Measurements from ENCODE around the gene RNLS. TPM values are rescaled to one million over a fixed set of nuclear protein-coding genes. Genes with fewer than 3 reads are reported as not detected.

The RNLS gene
- total RNA-seq, 1 experiment from 2014 or later = not detected

- RAD21 ChIA-PET (ENCODE audit: low non-redundant PET in 1 of 2, low total read pairs in 2 of 2, uncharacterized antibody in 2 of 2, unreplicated experiment in 2 of 2) = no interaction called here
- no peak for DNase-seq (ENCODE audit: low read depth, low spot score)
- POLR2A ChIA-PET = no interaction called here
Measured at GRCh38 chr10:88379575-88379974, 203.5 kb downstream of the RNLS start.

More at GRCh38 chr10:88379575-88379974, 203.5 kb downstream of the RNLS start:
- Histone ChIP-seq H3K27me3 (ENCODE audit: insufficient read depth, low read length) (no peaks in the 10 kb centered on the region), H3K9ac (ENCODE audit: low read length) (no peak overlapping the region), H3K9me3 (ENCODE audit: control insufficient read depth in 1 of 2, insufficient read depth in 1 of 2, low read depth in 1 of 2, low read length in 2 of 2) (no peaks in the 10 kb centered on the region), H3K79me2 (ENCODE audit: insufficient read depth, low read length) (no peaks in the 10 kb centered on the region), H3K4me3 (replicated peaks in 1 of 2; ENCODE audit: low read depth in 1 of 2, low read length in 2 of 2) (no peak overlapping the region), H3K36me3 (ENCODE audit: control insufficient read depth in 1 of 2, insufficient read depth in 2 of 2, low read length in 2 of 2) (no peaks in the 10 kb centered on the region), H3K4me1 (ENCODE audit: control insufficient read depth in 1 of 2, insufficient read depth in 2 of 2, low read length in 2 of 2) (no peaks in the 10 kb centered on the region; a peak in 1 of 4 replicates), H3K4me2 (ENCODE audit: low read length) (no peak overlapping the region), H2AFZ (ENCODE audit: low read depth, low read length, poor library complexity, severe bottlenecking) (no peak overlapping the region), H3K9me2 (ENCODE audit: insufficient read depth) (no peaks in the 10 kb centered on the region), H4K20me1 (ENCODE audit: insufficient read depth) (no peaks in the 10 kb centered on the region), H3K27ac (ENCODE audit: low read depth, low read length) (no peak overlapping the region)
- no peak for TF ChIP-seq ELF1 (IDR thresholded peaks at IDR 0.05; ENCODE audit: borderline replicate concordance, low read depth)
- no peak for TF ChIP-seq REST (IDR thresholded peaks at IDR 0.05; ENCODE audit: low read depth)
- no peak for TF ChIP-seq EZH2phosphoT487 (IDR thresholded peaks at IDR 0.05; ENCODE audit: borderline replicate concordance)
- no peak for TF ChIP-seq ATF3 (IDR thresholded peaks at IDR 0.05)
- TF ChIP-seq FOSL1 (IDR thresholded peaks at IDR 0.05; ENCODE audit: low read depth) = no peak
- no peak for TF ChIP-seq JUND (IDR thresholded peaks at IDR 0.05)
- TF ChIP-seq YY1 (IDR thresholded peaks at IDR 0.05; ENCODE audit: extremely low read depth, insufficient replicate concordance, low read depth, low read length) = no peak
- no peak for TF ChIP-seq ZFX (IDR thresholded peaks at IDR 0.05)
- no peak for TF ChIP-seq RAD21 (IDR thresholded peaks at IDR 0.05; ENCODE audit: low read depth)
- TF ChIP-seq SIN3A (IDR thresholded peaks at IDR 0.05; ENCODE audit: low read depth) = no peak
- no peak for TF ChIP-seq SRF (IDR thresholded peaks at IDR 0.05; ENCODE audit: low read depth)
- TF ChIP-seq SP1 (IDR thresholded peaks at IDR 0.05; ENCODE audit: low read depth) = no peak
- no peak for TF ChIP-seq ZBTB33 (IDR thresholded peaks at IDR 0.05; ENCODE audit: extremely low read depth, insufficient replicate concordance, low read length)
- no peak for TF ChIP-seq MAX (IDR thresholded peaks at IDR 0.05)
- no peak for TF ChIP-seq CBX3 (IDR thresholded peaks at IDR 0.05; ENCODE audit: low read depth)
- intact Hi-C loops (cut with micrococcal nuclease) = no loop called here
- CTCF ChIA-PET = no interaction called here
- BruUV-seq (replicated peaks) = no TSS peak
- ATAC-seq = no peak

Data from HCT116 (cell line).